NCI-H526 treated with DMSO at 0.1 percent for 48 hours (cell line): ENCODE measurements around the gene ATF6.
"Not testable (repeated sequence)": the region's sequence is repeated elsewhere in the genome, so short reads cannot be mapped to it uniquely, and the experiment has no call there.

ENCODE experiments used
- DNase-seq: peaks from one replicate; lab custom pipeline; 2025; lab: John Stamatoyannopoulos, UW

The ATF6 gene

DNA sequence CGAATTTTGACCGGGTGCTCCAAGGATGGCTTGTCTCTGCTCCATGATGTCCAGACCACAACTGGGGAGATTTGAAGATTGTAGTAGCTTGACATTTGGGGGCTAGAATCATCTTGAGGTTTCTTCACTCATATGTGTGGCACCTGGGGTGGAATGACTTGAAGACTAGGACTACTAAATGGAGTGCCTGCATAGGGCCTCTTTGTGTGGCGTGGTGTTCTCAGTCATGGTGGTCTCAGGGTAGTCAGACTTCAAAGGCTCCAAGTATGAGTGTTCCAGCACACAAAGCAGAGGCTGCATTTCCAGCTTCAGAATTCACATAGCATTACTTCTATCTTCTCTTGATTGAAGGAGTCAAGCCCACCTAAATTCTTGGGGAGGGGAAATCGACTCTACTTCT is 16.8 kb downstream of the ATF6 start:
- no peak for DNase-seq

DNA sequence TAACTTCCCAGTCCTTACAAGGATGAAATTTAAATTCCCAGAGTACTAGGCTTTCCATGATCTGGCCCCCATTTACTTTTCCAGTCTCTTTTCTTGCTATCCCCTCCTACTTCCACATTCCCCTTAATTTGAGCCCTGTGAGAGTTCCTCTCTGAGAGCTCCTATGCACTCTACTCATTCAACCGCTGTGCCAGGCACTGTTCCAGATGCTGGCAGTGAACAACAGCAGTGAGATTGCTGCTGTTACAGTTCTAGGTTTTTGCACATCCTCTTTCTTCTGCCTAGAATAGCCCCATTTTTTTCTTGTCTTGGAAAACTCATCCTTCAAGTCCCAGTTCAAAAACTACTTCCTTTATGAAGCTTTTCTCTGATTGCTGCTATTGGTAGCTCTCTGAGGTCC is 18.8 kb downstream of the ATF6 start:
- DNase-seq: no peak

DNA sequence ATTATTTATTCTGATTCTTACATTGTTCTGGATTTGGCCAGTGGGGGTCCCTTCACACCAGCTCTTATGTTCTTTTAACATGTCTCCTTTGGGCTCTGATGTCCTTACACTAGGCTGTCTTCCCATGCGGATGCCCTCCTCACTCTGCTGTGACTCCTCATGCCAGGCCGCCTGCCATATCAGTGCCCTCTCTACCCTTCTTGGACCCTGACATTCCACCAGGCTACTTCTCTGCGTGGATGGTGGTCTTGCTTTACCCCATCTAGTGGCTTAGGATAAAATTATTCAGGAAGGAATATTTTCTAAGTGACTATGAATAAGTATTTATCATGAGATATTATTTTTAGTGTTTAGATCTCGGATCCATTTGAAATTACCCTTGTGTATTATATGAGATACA is 21.2 kb downstream of the ATF6 start:
- no peak for DNase-seq

GRCh38 chr1:161790587-161791317 is 24.6 kb downstream of the ATF6 start:
- no peak for DNase-seq

- no peak for DNase-seq
Measured at GRCh38 chr1:161791904-161792655, 26.0 kb downstream of the ATF6 start.

GRCh38 chr1:161792740-161793139 is 26.6 kb downstream of the ATF6 start:
- peak; percentile 64 for DNase-seq

- DNase-seq: peak; percentile 76
Measured at GRCh38 chr1:161799792-161800191, 33.7 kb downstream of the ATF6 start.

DNA sequence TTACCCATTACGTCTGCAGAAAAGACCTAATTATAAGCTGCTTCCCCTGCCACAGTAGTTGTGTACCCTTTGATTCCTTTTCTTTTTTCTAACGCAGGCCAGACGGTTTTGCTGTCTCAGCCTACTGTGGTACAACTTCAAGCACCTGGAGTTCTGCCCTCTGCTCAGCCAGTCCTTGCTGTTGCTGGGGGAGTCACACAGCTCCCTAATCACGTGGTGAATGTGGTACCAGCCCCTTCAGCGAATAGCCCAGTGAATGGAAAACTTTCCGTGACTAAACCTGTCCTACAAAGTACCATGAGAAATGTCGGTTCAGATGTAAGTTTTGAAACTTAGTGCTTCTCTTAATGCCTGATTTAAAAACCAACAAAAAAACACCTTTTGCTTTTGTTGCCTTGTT is 35.8 kb downstream of the ATF6 start:
- DNase-seq: no peak

GRCh38 chr1:161803181-161803580 is 37.1 kb downstream of the ATF6 start:
- peak; percentile 99 for DNase-seq

GRCh38 chr1:161805399-161806197 is 39.5 kb downstream of the ATF6 start:
- DNase-seq: no peak

GRCh38 chr1:161809202-161809601 is 43.1 kb downstream of the ATF6 start:
- not testable (repeated sequence) for DNase-seq

- DNase-seq: not testable (repeated sequence)
Measured at GRCh38 chr1:161809656-161810055, 43.5 kb downstream of the ATF6 start.

DNA sequence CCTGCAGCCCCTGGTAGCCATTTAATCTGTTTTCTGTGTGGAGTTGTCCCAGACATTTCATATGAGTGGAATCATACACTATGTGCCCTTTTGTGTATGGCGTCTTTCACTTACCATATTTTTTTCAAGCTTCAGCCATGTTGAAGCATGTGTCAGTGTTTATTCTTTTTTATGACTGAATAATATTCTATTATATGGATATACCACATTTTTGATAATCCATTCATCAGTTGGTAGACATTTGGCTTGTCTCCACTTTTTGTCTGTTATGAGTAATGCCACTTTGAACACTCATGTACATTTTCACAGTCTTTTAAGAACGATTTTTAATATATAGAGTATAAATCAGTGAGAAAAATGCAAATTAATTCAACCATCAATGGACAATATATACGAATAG is 44.7 kb downstream of the ATF6 start:
- no peak for DNase-seq

DNA sequence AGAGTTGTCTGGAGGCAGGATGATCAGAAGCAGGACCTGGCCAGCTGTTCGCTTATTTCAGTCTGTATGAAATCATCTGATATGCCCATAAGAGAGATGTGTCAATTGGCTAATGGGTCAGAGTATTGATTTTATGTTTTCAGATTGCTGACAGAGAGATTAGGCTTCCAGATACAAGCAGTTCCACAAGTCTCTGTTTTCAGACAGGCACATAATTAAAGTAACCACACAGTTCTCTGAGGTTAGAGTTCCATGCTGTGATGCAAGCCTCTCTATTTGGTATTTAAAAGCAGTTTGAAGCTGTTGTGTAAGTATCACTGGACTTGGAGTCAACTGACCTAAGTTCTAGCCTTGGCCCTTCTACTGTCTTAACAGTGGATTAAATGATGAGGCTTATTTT is 50.1 kb downstream of the ATF6 start:
- no peak for DNase-seq

- no peak for DNase-seq
Measured at GRCh38 chr1:161817176-161817730, 51.1 kb downstream of the ATF6 start.

GRCh38 chr1:161820914-161821313 is 54.8 kb downstream of the ATF6 start:
- no peak for DNase-seq

GRCh38 chr1:161824618-161825017 is 58.5 kb downstream of the ATF6 start:
- no peak for DNase-seq

GRCh38 chr1:161825831-161826230 is 59.7 kb downstream of the ATF6 start:
- DNase-seq: no peak

DNA sequence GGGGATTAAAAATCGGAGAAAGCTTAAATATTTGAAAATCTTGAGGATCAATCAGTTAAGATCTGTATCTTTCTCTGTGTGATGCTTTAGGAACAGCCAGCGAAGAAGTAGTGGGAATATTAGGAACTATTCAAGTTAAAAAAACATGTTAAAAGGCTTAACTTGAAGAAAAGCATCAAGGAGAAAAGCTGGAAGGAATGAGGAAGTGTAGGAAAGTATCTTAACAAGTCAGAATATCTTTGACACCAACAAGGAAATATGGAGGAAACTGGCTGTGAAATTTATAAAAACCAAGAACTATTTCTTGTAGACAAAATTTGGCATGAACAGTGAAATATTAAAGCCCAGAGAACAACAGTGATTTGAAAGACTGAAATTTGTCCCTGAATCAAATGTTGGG is 60.4 kb downstream of the ATF6 start:
- no peak for DNase-seq

GRCh38 chr1:161827786-161828185 is 61.7 kb downstream of the ATF6 start:
- DNase-seq: no peak

- not testable (repeated sequence) for DNase-seq
Measured at GRCh38 chr1:161832299-161832907, 66.3 kb downstream of the ATF6 start.

GRCh38 chr1:161834967-161835550 is 68.9 kb downstream of the ATF6 start:
- DNase-seq: no peak
